H9 (cell line): ENCODE measurements around the gene MDGA2. TPM values are rescaled to one million over a fixed set of nuclear protein-coding genes. Genes with fewer than 3 reads are reported as not detected.

ENCODE experiments used
- DNase-seq: peaks from one replicate; pipeline ENCODE4 v3.0.0-alpha.2; 2017
- H2AFZ ChIP-seq: one replicate; pipeline ENCODE4 v1.6.1; 2013; ENCODE audit warnings: mild to moderate bottlenecking, low read length, control low read depth, moderate library complexity
- H2AK5ac ChIP-seq: 2 replicates; pipeline ENCODE4 v1.6.1; 2013; ENCODE audit warnings: low read length, control low read depth, mixed read lengths; ENCODE audit not compliant: insufficient read length
- H2BK120ac ChIP-seq: one replicate; pipeline ENCODE4 v1.6.1; 2013; ENCODE audit warnings: low read depth, mild to moderate bottlenecking, low read length, control low read depth, inconsistent platforms; ENCODE audit not compliant: poor library complexity, severe bottlenecking
- H2BK12ac ChIP-seq: 2 replicates; pipeline ENCODE4 v1.6.1; 2013; ENCODE audit warnings: low read length, control low read depth, mixed read lengths, low read depth; ENCODE audit not compliant: insufficient read length
- H2BK15ac ChIP-seq: 2 replicates; pipeline ENCODE4 v1.6.1; 2013; ENCODE audit warnings: low read depth, low read length, control low read depth
- H2BK20ac ChIP-seq: one replicate; pipeline ENCODE4 v1.6.1; 2013; ENCODE audit warnings: low read depth, mild to moderate bottlenecking, low read length, control low read depth, inconsistent platforms; ENCODE audit not compliant: poor library complexity, severe bottlenecking
- H2BK5ac ChIP-seq: 2 replicates; pipeline ENCODE4 v1.6.1; 2013; ENCODE audit warnings: low read length, control low read depth, mixed read lengths; ENCODE audit not compliant: insufficient read length
- H3K14ac ChIP-seq: 2 replicates; pipeline ENCODE4 v1.6.1; 2013; ENCODE audit warnings: low read length, control low read depth; ENCODE audit not compliant: insufficient read depth
- H3K18ac ChIP-seq: 2 replicates; pipeline ENCODE4 v1.6.1; 2013; ENCODE audit warnings: low read depth, mild to moderate bottlenecking, mixed read lengths, low read length, control low read depth; ENCODE audit not compliant: insufficient read length
- H3K23ac ChIP-seq: 2 replicates; pipeline ENCODE4 v1.6.1; 2013; ENCODE audit warnings: low read length, control low read depth, mixed read lengths, low read depth; ENCODE audit not compliant: insufficient read length
- H3K23me2 ChIP-seq: 2 replicates; pipeline ENCODE4 v1.6.1; 2013; ENCODE audit warnings: low read depth, mild to moderate bottlenecking, mixed read lengths, low read length, control low read depth; ENCODE audit not compliant: insufficient read length, poor library complexity, severe bottlenecking
- H3K27ac ChIP-seq: 2 replicates; pipeline ENCODE4 v1.5.1; 2013; ENCODE audit warnings: low read length, control low read depth, mixed read lengths, low read depth; ENCODE audit not compliant: insufficient read length
- H3K27me3 ChIP-seq: 2 replicates; pipeline ENCODE4 v1.6.1; 2013; ENCODE audit warnings: low read length, control low read depth, inconsistent platforms; ENCODE audit not compliant: insufficient read depth
- H3K4ac ChIP-seq: 2 replicates; pipeline ENCODE4 v1.6.1; 2013; ENCODE audit warnings: low read depth, mild to moderate bottlenecking, control low read depth, inconsistent platforms, low read length, moderate library complexity
- H3K4me1 ChIP-seq: 2 replicates; pipeline ENCODE4 v1.6.1; 2013; ENCODE audit warnings: low read length, control low read depth, inconsistent platforms; ENCODE audit not compliant: insufficient read depth
- H3K4me2 ChIP-seq: 2 replicates; pipeline ENCODE4 v1.6.1; 2013; ENCODE audit warnings: low read length, control low read depth, mixed read lengths; ENCODE audit not compliant: insufficient read length, insufficient read depth
- H3K56ac ChIP-seq: 2 replicates; pipeline ENCODE4 v1.6.1; 2013; ENCODE audit warnings: low read depth, mild to moderate bottlenecking, mixed read lengths, low read length, control low read depth; ENCODE audit not compliant: insufficient read length
- H3K79me1 ChIP-seq: 2 replicates; pipeline ENCODE4 v1.6.1; 2013; ENCODE audit warnings: low read depth, mild to moderate bottlenecking, moderate library complexity, low read length, control low read depth, inconsistent platforms; ENCODE audit not compliant: insufficient read depth, poor library complexity, severe bottlenecking
- H3K79me2 ChIP-seq: 2 replicates; pipeline ENCODE4 v1.6.1; 2013; ENCODE audit warnings: low read length, control low read depth, inconsistent platforms; ENCODE audit not compliant: insufficient read depth
- H3K9ac ChIP-seq: 2 replicates; pipeline ENCODE4 v1.6.1; 2013; ENCODE audit warnings: low read length, control low read depth, mixed read lengths; ENCODE audit not compliant: insufficient read length; ENCODE audit errors: extremely low read depth
- H3K9me3 ChIP-seq: one replicate; pipeline ENCODE4 v1.6.1; 2013; ENCODE audit warnings: low read depth, low read length, inconsistent platforms; ENCODE audit not compliant: control insufficient read depth
- H3T11ph ChIP-seq: one replicate; pipeline ENCODE4 v1.6.1; 2013; ENCODE audit warnings: mild to moderate bottlenecking, low read length, control low read depth, inconsistent platforms
- H4K20me1 ChIP-seq: one replicate; pipeline ENCODE4 v1.6.1; 2013; ENCODE audit not compliant: control insufficient read depth, insufficient read length, insufficient read depth
- H4K5ac ChIP-seq: 2 replicates; pipeline ENCODE4 v1.6.1; 2013; ENCODE audit warnings: low read depth, mild to moderate bottlenecking, mixed read lengths, low read length, control low read depth; ENCODE audit not compliant: insufficient read length
- H4K8ac ChIP-seq: replicated peaks from 2 replicates; pipeline ENCODE4 v1.6.1; 2013; ENCODE audit warnings: low read length, control low read depth, mixed read lengths, low read depth; ENCODE audit not compliant: insufficient read length
- H4K91ac ChIP-seq: 2 replicates; pipeline ENCODE4 v1.6.1; 2013; ENCODE audit warnings: low read depth, mild to moderate bottlenecking, moderate library complexity, mixed read lengths, low read length, control low read depth; ENCODE audit not compliant: insufficient read length
- H3K27ac Mint-ChIP-seq, 3 experiments: 2 replicates in 2 of 3; 3 replicates in 1 of 3; pipeline ENCODE4 v1.8.0; 2020 to 2021; ENCODE audit warnings: mixed read lengths in 3 of 3, mild to moderate bottlenecking in 1 of 3, moderate library complexity in 1 of 3
- H3K27me3 Mint-ChIP-seq: 2 replicates; pipeline ENCODE4 v1.8.0; 2021; ENCODE audit warnings: low read depth, mild to moderate bottlenecking, moderate library complexity, mixed read lengths
- H3K36me3 Mint-ChIP-seq, 3 experiments: 2 replicates in 2 of 3; 3 replicates in 1 of 3; pipeline ENCODE4 v1.8.0; 2020 to 2021; ENCODE audit warnings: low read depth in 3 of 3, mixed read lengths in 3 of 3; ENCODE audit not compliant: insufficient read depth in 1 of 3
- H3K4me1 Mint-ChIP-seq, 2 experiments: 2 replicates each; pipeline ENCODE4 v1.8.0; 2020; ENCODE audit warnings: mixed read lengths in 2 of 2
- H3K4me3 Mint-ChIP-seq, 2 experiments: 2 replicates in 1 of 2; 3 replicates in 1 of 2; pipeline ENCODE4 v1.8.0; 2020 to 2021; ENCODE audit warnings: mild to moderate bottlenecking in 2 of 2, mixed read lengths in 2 of 2, moderate library complexity in 1 of 2
- H3K9me3 Mint-ChIP-seq, 2 experiments: 2 replicates in 1 of 2; 3 replicates in 1 of 2; pipeline ENCODE4 v1.8.0; 2020; ENCODE audit warnings: mild to moderate bottlenecking in 2 of 2, mixed read lengths in 2 of 2, moderate library complexity in 1 of 2
- CTCF ChIP-seq: fragments of 200-600 bp; sonication (generic); conservative IDR thresholded peaks from 3 replicates; pipeline ENCODE4 v1.8.0; 2021; ENCODE audit warnings: antibody characterized with exemption, mild to moderate bottlenecking
- WGBS: extraction: QIAGEN DNeasy Blood & Tissue Kit; methylation state at CpG from one replicate; pipeline ENCODE4 v1.1.7; 2013; ENCODE audit warnings: missing lambda C conversion rate, low lambda C conversion rate, mixed read lengths; ENCODE audit not compliant: insufficient read length; ENCODE audit errors: extremely low coverage; 5-methylcytosine and 5-hydroxymethylcytosine counted together
- total RNA-seq: library from RNA; stranded (reverse); gene quantifications from 2 replicates; pipeline ENCODE4 v1.2.1, GENCODE V29; 2021

The MDGA2 gene
- total RNA-seq, 1 experiment from 2014 or later, result 1.9 TPM

DNA sequence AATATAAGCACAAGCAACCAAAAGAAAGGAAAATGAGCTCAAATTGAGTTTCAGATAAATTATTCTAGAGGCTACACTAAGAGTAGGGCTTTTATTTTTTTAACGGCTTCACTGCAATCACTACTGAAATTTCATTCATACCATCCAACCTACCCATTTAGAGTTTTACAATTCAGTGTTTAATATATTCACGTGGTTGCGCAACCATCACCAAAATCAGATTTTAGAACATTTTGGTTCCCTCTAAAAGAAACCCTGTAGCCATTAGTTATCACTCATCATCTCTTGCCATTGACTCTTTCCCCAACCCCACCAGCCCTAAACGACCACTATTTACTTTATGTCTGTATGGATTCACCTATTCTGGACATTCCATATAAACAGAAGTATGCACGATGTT is 401.5 kb downstream of the MDGA2 start:
- H3K56ac ChIP-seq, result no peak overlapping the region
- no peak overlapping the region for H2BK120ac ChIP-seq
- H2BK15ac ChIP-seq, result no peak overlapping the region
- peaks cover 0 to 9% of the 10 kb centered on the region in 2 experiments; a peak in 2 of 4 replicates for H3K4me1 Mint-ChIP-seq
- no peaks in the 10 kb centered on the region for H3K36me3 Mint-ChIP-seq
- no peaks in the 10 kb centered on the region for H3K27me3 ChIP-seq
- TF ChIP-seq CTCF, result no peak
- H4K5ac ChIP-seq, result no peak overlapping the region
- H3K4me2 ChIP-seq, result no peak overlapping the region
- no peak overlapping the region for H3K9ac ChIP-seq
- H4K91ac ChIP-seq, result no peak overlapping the region
- DNase-seq, result no peak
- no peaks in the 10 kb centered on the region for H3K4me1 ChIP-seq
- H2AFZ ChIP-seq, result no peak overlapping the region
- no peak overlapping the region for H3K27ac Mint-ChIP-seq
- no peaks in the 10 kb centered on the region for H3K9me3 Mint-ChIP-seq
- no peak overlapping the region for H2BK5ac ChIP-seq
- H3K23me2 ChIP-seq, result no peaks in the 10 kb centered on the region
- H2BK12ac ChIP-seq, result no peak overlapping the region
- no peak overlapping the region for H3K23ac ChIP-seq
- no peak overlapping the region for H3K4ac ChIP-seq
- no peaks in the 10 kb centered on the region for H3K79me2 ChIP-seq
- H3K9me3 ChIP-seq, result no peaks in the 10 kb centered on the region
- H3K27me3 Mint-ChIP-seq, result no peaks in the 10 kb centered on the region
- no peak overlapping the region for H4K8ac ChIP-seq
- no peaks in the 10 kb centered on the region for H4K20me1 ChIP-seq
- WGBS, result no CpG with 5 or more reads among the region's 5 CpGs
- no peak overlapping the region for H3K14ac ChIP-seq
- H3K27ac ChIP-seq, result no peak overlapping the region
- H3K4me3 Mint-ChIP-seq, result no peak overlapping the region
- no peak overlapping the region for H3K18ac ChIP-seq
- H3T11ph ChIP-seq, result no peak overlapping the region
- H2AK5ac ChIP-seq, result no peak overlapping the region
- no peak overlapping the region for H2BK20ac ChIP-seq
- H3K79me1 ChIP-seq, result no peaks in the 10 kb centered on the region
